Endothelial cell of umbilical vein (primary cell): ENCODE results near the gene ZIC2. TPM values are rescaled to one million over a fixed set of nuclear protein-coding genes. Genes with fewer than 3 reads are reported as not detected.

Experiments used
- BruUV-seq: library from RNA; stranded (reverse); fragments of 400-500 nt; replicated peaks from 2 replicates; lab custom pipeline; 2021; lab: Mats Ljungman, UMichigan
- CTCF ChIA-PET: fragments of 300-600, 350-600 bp; sonication (Branson Sonifier 250); formaldehyde crosslinking; loops from one replicate; lab custom pipeline; 2021; ENCODE audit warnings: antibody characterized with exemption, inconsistent platforms; lab: Charles Lee
- POLR2A ChIA-PET: fragments of 300-600, 350-600 bp; sonication (Branson Sonifier 250); formaldehyde crosslinking; loops from one replicate; lab custom pipeline; 2021; ENCODE audit warnings: antibody characterized with exemption, inconsistent platforms; lab: Charles Lee
- DNase-seq: peaks from one replicate; pipeline ENCODE4 v3.0.0-alpha.2; 2011; ENCODE audit warnings: low read depth, low spot score
- FAIRE-seq: peaks from 2 replicates; lab custom pipeline; 2011; peaks lifted over from hg19 to GRCh38; lab: Jason Lieb, UNC
- H2AFZ ChIP-seq: 2 replicates; pipeline ENCODE4 v1.6.0; 2012; ENCODE audit warnings: low read depth, low read length, control low read depth, inconsistent platforms
- H3K27ac ChIP-seq: 2 replicates; pipeline ENCODE4 v1.5.1; 2011; ENCODE audit warnings: low read depth, mild to moderate bottlenecking, control low read depth, low read length, moderate library complexity; ENCODE audit not compliant: insufficient read depth
- H3K27me3 ChIP-seq, 2 experiments: 2 replicates each; pipeline versions ENCODE4 v1.6.0 to v1.6.1; 2011; ENCODE audit warnings: low read length in 2 of 2, mixed read lengths in 1 of 2; ENCODE audit not compliant: control insufficient read depth in 2 of 2, insufficient read depth in 2 of 2
- H3K36me3 ChIP-seq, 2 experiments: 2 replicates in 1 of 2; 3 replicates in 1 of 2; pipeline ENCODE4 v1.5.1; 2011; ENCODE audit warnings: low read length in 2 of 2, mild to moderate bottlenecking in 1 of 2, moderate library complexity in 1 of 2; ENCODE audit not compliant: control insufficient read depth in 2 of 2, insufficient read depth in 2 of 2; ENCODE audit errors: extremely low read depth in 1 of 2
- H3K4me1 ChIP-seq: 3 replicates; pipeline ENCODE4 v1.5.1; 2011; ENCODE audit warnings: mild to moderate bottlenecking, low read length; ENCODE audit not compliant: control insufficient read depth, insufficient read depth; ENCODE audit errors: extremely low read depth
- H3K4me2 ChIP-seq: 2 replicates; pipeline ENCODE4 v1.6.1; 2011; ENCODE audit warnings: low read length, control low read depth, mixed read lengths; ENCODE audit not compliant: insufficient read depth
- H3K4me3 ChIP-seq, 3 experiments: fragments of 200-600 bp in 1 of 3; sonication (generic), shearing (Covaris generic) in 1 of 3; replicated peaks in 1 of 3; 2 replicates each; pipeline ENCODE4 v1.5.1; 2011 to 2016; ENCODE audit warnings: control low read depth in 3 of 3, low read length in 3 of 3, mild to moderate bottlenecking in 2 of 3, inconsistent platforms in 1 of 3, low read depth in 1 of 3, moderate library complexity in 1 of 3; ENCODE audit not compliant: insufficient read depth in 1 of 3
- H3K79me2 ChIP-seq: 2 replicates; pipeline ENCODE4 v1.6.0; 2012; ENCODE audit warnings: low read length, inconsistent platforms; ENCODE audit not compliant: control insufficient read depth, insufficient read depth
- H3K9ac ChIP-seq: replicated peaks from 2 replicates; pipeline ENCODE3; 2011; ENCODE audit warnings: low read length, control low read depth; ENCODE audit not compliant: insufficient read depth; ENCODE audit errors: extremely low read depth
- H3K9me1 ChIP-seq: replicated peaks from 3 replicates; pipeline ENCODE4 v1.6.0; 2011; ENCODE audit warnings: mild to moderate bottlenecking, low read length; ENCODE audit not compliant: control insufficient read depth, insufficient read depth; ENCODE audit errors: extremely low read depth
- H3K9me3 ChIP-seq: replicated peaks from 2 replicates; pipeline ENCODE4 v1.5.1; 2012; ENCODE audit warnings: low read length, inconsistent platforms; ENCODE audit not compliant: control insufficient read depth, insufficient read depth
- H4K20me1 ChIP-seq: replicated peaks from 2 replicates; pipeline ENCODE3; 2011; ENCODE audit warnings: mild to moderate bottlenecking, low read length; ENCODE audit not compliant: control insufficient read depth, insufficient read depth; ENCODE audit errors: extremely low read depth
- CTCF ChIP-seq, 2 donors: IDR thresholded peaks; 1 replicate in 1 of 2; 2 replicates in 1 of 2; pipeline ENCODE4 v1.5.1; 2011; ENCODE audit warnings: low read length in 2 of 2, mild to moderate bottlenecking in 2 of 2, moderate library complexity in 2 of 2, control low read depth in 1 of 2, inconsistent platforms in 1 of 2, low read depth in 1 of 2; ENCODE audit not compliant: insufficient read depth in 1 of 2; ENCODE audit errors: extremely low read depth in 1 of 2
- EZH2 ChIP-seq: IDR thresholded peaks from 2 replicates; pipeline ENCODE4 v1.6.1; 2012; ENCODE audit warnings: borderline replicate concordance, low read depth, mild to moderate bottlenecking, moderate library complexity, low read length, inconsistent platforms; ENCODE audit not compliant: severe bottlenecking
- FOS ChIP-seq: IDR thresholded peaks from 2 replicates; pipeline ENCODE4 v1.6.1; 2011; ENCODE audit warnings: mild to moderate bottlenecking, low read length, moderate library complexity, borderline replicate concordance; ENCODE audit not compliant: insufficient read depth
- GATA2 ChIP-seq: IDR thresholded peaks from 2 replicates; pipeline ENCODE4 v1.7.0; 2011; ENCODE audit warnings: low read depth, mild to moderate bottlenecking, moderate library complexity, mixed read lengths, low read length; ENCODE audit not compliant: insufficient read length, insufficient read depth
- JUN ChIP-seq: IDR thresholded peaks from 2 replicates; pipeline ENCODE4 v1.6.1; 2011; ENCODE audit warnings: borderline replicate concordance, low read depth; ENCODE audit not compliant: insufficient read length, insufficient read depth
- MAX ChIP-seq: IDR thresholded peaks from 2 replicates; pipeline ENCODE4 v1.6.1; 2011; ENCODE audit not compliant: insufficient read depth, insufficient read length
- MYC ChIP-seq: IDR thresholded peaks from one replicate; pipeline ENCODE4 v1.6.1; 2011; ENCODE audit warnings: mild to moderate bottlenecking, low read depth, low read length
- POLR2A ChIP-seq: IDR thresholded peaks from 2 replicates; pipeline ENCODE4 v1.6.1; 2012; ENCODE audit warnings: low read depth, mild to moderate bottlenecking, control low read depth, low read length
- POLR2AphosphoS5 ChIP-seq: IDR thresholded peaks from 2 replicates; pipeline ENCODE4 v1.6.1; 2012; ENCODE audit warnings: low read depth, mild to moderate bottlenecking, control low read depth, low read length, moderate library complexity; ENCODE audit not compliant: insufficient read depth
- dilution Hi-C: fragments of 300-500 bp; cut with MboI; formaldehyde crosslinking; loops from one replicate; pipeline ENCODE4 v1.15.0; 2019; ENCODE audit warnings: low sequenced_read_pairs; ENCODE audit not compliant: extremely low pct_ligation_motif_present
- intact Hi-C: fragments of 100-400 bp; cut with micrococcal nuclease; formaldehyde crosslinking; loops from one replicate; pipeline ENCODE4 v1.10.0; 2022
- polyA plus RNA-seq, 4 experiments: library from polyadenylated mRNA; depleted of rRNA in 3 of 4; stranded (reverse) in 3 of 4; unstranded in 1 of 4; fragments of >200 nt; gene quantifications; 2 replicates each; pipeline versions ENCODE4 v1.2.1 to v1.2.3, GENCODE V29; 2011 to 2012; ENCODE audit warnings: missing spikeins in 1 of 4
- total RNA-seq: library from RNA; stranded (reverse); gene quantifications from 2 replicates; pipeline ENCODE4 v1.2.3, GENCODE V29; 2021

The ZIC2 gene
- total and polyA plus RNA-seq, 2 donors (not counting 3 experiments of a cell fraction or from before 2014, with no cell fraction given): 0.03 TPM; not detected in 1

- no peak for FAIRE-seq
- CTCF ChIA-PET: no interaction called here
Observed at GRCh38 chr13:99962242-99962641, 19.3 kb upstream of the ZIC2 start.

More at GRCh38 chr13:99962242-99962641, 19.3 kb upstream of the ZIC2 start:
- Histone ChIP-seq H3K9me1 (no peaks in the 10 kb centered on the region), H3K27ac (no peak overlapping the region), H3K9me3 (no peaks in the 10 kb centered on the region), H3K4me1 (peaks cover 7% of the 10 kb centered on the region), H4K20me1 (no peaks in the 10 kb centered on the region), H3K4me2 (no peak overlapping the region), H3K4me3 (no peak overlapping the region), H3K27me3 (peaks cover 65 to 92% of the 10 kb centered on the region in 2 experiments), H3K36me3 (no peaks in the 10 kb centered on the region), H2AFZ (no peak overlapping the region), H3K9ac (no peak overlapping the region), H3K79me2 (no peaks in the 10 kb centered on the region)
- dilution Hi-C loops (no loop called here), intact Hi-C loops (loop anchor here (10.0 kb wide), 1 partner anchor 307 kb away; no protein-coding TSS in a partner anchor)
- POLR2A ChIA-PET: no interaction called here
- no peak for DNase-seq
- no peak for TF ChIP-seq CTCF (IDR thresholded peaks at IDR 0.05; ENCODE audit: extremely low read depth in 1 of 2, insufficient read depth in 1 of 2, low read depth in 1 of 2, low read length in 2 of 2)
- no peak for TF ChIP-seq POLR2AphosphoS5
- no peak for TF ChIP-seq MYC
- TF ChIP-seq JUN: no peak
- no peak for TF ChIP-seq GATA2
- TF ChIP-seq FOS: no peak
- TF ChIP-seq MAX: no peak
- TF ChIP-seq EZH2: no peak
- no peak for TF ChIP-seq POLR2A
- no TSS peak for BruUV-seq
